PC-9 (cell line): ENCODE measurements around the gene PRELP. TPM values are rescaled to one million over a fixed set of nuclear protein-coding genes. Genes with fewer than 3 reads are reported as not detected.
A peak's percentile ranks its signal among the peaks of the same experiment; 100 is the strongest.

Experiments
- BruUV-seq: library from RNA; stranded (reverse); fragments of 400-500 nt; replicated peaks from 2 replicates; lab custom pipeline; 2021; lab: Mats Ljungman, UMichigan
- CTCF ChIA-PET: fragments of 300-600 bp; sonication (Branson Sonifier 250); formaldehyde crosslinking; loops from one replicate; lab custom pipeline; 2022; ENCODE audit warnings: antibody characterized with exemption; lab: Charles Lee
- POLR2A ChIA-PET: fragments of 300-600 bp; sonication (Branson Sonifier 250); formaldehyde crosslinking; loops from one replicate; lab custom pipeline; 2022; ENCODE audit warnings: antibody characterized with exemption; ENCODE audit not compliant: unreplicated experiment; lab: Charles Lee
- DNase-seq, 2 experiments: peaks; one replicate each; pipeline versions ENCODE4 v3.0.0 to v3.0.0-alpha.2; 2015 to 2022; ENCODE audit warnings: mixed read lengths in 1 of 2
- H2AFZ ChIP-seq: fragments of 200-600 bp; sonication (generic); 2 replicates; pipeline ENCODE4 v1.8.1; 2017; ENCODE audit warnings: antibody characterized with exemption
- H3F3A ChIP-seq: fragments of 200-600 bp; sonication (generic); 2 replicates; pipeline ENCODE4 v1.8.1; 2017; ENCODE audit warnings: antibody characterized with exemption, mild to moderate bottlenecking, low read depth; ENCODE audit not compliant: insufficient read depth
- H3K27ac ChIP-seq: fragments of 200-600 bp; sonication (generic); 2 replicates; pipeline ENCODE4 v1.6.1; 2016; ENCODE audit warnings: mixed run types
- H3K27me3 ChIP-seq: fragments of 200-600 bp; sonication (generic); 2 replicates; pipeline ENCODE4 v1.6.1; 2016; ENCODE audit warnings: low read depth, mixed run types; ENCODE audit not compliant: insufficient read depth
- H3K36me3 ChIP-seq: fragments of 200-600 bp; sonication (generic); 2 replicates; pipeline ENCODE4 v1.6.1; 2016; ENCODE audit warnings: low read depth, mixed run types
- H3K4me1 ChIP-seq: fragments of 200-600 bp; sonication (generic); replicated peaks from 2 replicates; pipeline ENCODE4 v1.6.1; 2016; ENCODE audit warnings: mixed run types; ENCODE audit not compliant: insufficient read depth
- H3K4me2 ChIP-seq: fragments of 200-600 bp; sonication (generic); 2 replicates; pipeline ENCODE4 v1.6.1; 2017; ENCODE audit warnings: mixed run types
- H3K4me3 ChIP-seq: fragments of 200-600 bp; sonication (generic); 2 replicates; pipeline ENCODE4 v1.6.1; 2016; ENCODE audit warnings: mixed run types
- H3K79me2 ChIP-seq: fragments of 200-600 bp; sonication (generic); 2 replicates; pipeline ENCODE4 v1.6.1; 2017; ENCODE audit warnings: low read depth, mixed run types
- H3K9me2 ChIP-seq: fragments of 200-600 bp; sonication (generic); 2 replicates; pipeline ENCODE4 v1.8.1; 2017; ENCODE audit warnings: mild to moderate bottlenecking; ENCODE audit not compliant: insufficient read depth
- H3K9me3 ChIP-seq: fragments of 200-600 bp; sonication (generic); 2 replicates; pipeline ENCODE4 v1.8.1; 2016; ENCODE audit warnings: low read depth; ENCODE audit not compliant: insufficient read depth
- H4K20me1 ChIP-seq: fragments of 200-600 bp; sonication (generic); 2 replicates; pipeline ENCODE4 v1.8.1; 2017; ENCODE audit not compliant: insufficient read depth
- EZH2 ChIP-seq: fragments of 200-600 bp; sonication (generic); IDR thresholded peaks from 2 replicates; pipeline ENCODE4 v1.8.0; 2017; ENCODE audit warnings: antibody characterized with exemption, low read depth
- intact Hi-C: fragments of 100-400 bp; cut with micrococcal nuclease; formaldehyde crosslinking; loops from one replicate; pipeline ENCODE4 v1.10.0; 2022; ENCODE audit not compliant: unreplicated experiment
- total RNA-seq: library from RNA; stranded (reverse); gene quantifications from 2 replicates; pipeline ENCODE4 v1.2.3, GENCODE V29; 2021
- TF ChIP-seq, protein P1 (sequence below): fragments of 200-600 bp; sonication (generic); conservative IDR thresholded peaks from 2 replicates; pipeline ENCODE4 v1.6.1; 2017; ENCODE audit warnings: mixed run types, antibody characterized with exemption, mild to moderate bottlenecking, moderate library complexity

Gene PRELP
- total RNA-seq, 1 experiment from 2014 or later = not detected

DNA sequence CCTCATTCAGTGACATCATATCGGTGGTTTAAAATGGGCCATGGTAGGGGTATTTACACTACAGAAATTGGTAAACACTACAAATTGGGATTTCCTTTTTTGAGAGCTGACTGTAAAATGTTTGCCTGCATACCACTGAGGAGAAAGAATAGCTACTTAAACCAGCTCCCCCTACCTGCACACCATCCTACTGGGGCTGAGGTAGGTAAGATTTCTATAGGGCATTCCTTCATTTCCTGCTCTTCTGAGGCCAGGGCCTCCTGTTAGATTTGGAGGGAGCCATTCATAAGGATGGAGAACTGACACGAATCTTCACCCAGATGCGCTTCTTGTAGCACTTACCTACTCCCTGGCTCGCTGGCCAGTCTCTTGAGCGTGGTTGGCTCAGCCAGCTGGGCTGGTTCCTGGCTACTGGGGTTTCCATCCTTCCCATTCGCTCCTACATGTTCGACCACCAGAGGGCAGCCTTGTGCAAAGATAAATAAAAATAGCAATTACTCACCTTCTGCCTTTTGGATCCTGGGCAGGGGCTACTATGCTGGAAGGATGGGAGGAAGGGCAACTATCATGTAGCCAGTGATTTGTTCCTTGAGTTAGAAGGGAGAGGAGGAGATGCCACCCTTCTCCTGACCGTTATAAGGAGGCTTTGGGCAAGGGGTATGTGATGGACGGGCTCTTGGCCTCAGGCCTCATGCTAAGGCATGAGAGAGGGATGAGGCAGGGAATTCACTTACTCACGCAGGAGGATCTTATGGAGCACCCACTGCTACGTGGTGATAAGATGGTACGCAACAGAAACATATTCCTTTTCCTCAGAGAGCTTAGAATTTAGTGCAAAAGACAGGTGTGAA lies 29.0 kb downstream of the PRELP start:
- intact Hi-C loops = loop anchor here (1.0 to 5.0 kb wide), 6 partner anchors 103 to 232 kb away; no protein-coding TSS in a partner anchor
- peak; percentile 65 to 78 for DNase-seq
- POLR2A ChIA-PET = interaction anchor here (0.6 kb wide), 1 partner anchor 144 kb away, joined by 4 read pairs; no protein-coding TSS in a partner anchor

DNA sequence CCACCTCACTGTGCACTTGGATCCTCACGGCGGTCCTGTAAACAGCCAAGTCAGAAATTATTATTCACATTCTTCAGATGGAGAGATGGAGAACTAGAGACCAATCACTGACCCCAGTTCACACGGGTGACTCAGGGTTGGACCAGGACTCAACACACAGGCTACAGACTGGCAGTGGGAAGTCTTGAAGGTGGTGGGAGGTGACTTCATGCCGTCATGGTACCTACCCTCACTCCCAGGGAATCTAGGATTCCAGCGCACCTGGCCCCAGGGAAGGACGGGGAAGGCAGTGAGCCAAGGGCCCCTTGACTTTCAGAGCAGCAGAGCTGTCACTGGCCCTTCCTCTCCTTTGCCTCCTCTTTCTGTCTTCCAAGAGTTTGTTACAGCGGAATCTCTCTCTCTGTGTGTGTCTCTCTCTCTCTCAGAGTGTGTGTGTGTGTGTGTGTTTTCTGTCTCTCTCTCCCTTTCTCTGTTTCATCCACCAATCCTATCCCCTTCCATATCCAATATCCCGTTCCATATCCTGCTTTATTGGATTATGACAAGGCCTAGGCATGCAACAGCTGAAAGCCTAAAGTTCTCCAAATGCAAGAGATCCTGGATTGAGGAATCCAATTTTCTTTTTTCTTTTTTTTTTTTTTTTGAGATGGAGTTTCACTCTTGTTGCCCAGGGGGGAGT lies 30.1 kb downstream of the PRELP start:
- POLR2A ChIA-PET = no interaction called here
- no peaks in the 10 kb centered on the region for H3K27me3 ChIP-seq

More for the DNA sequence above, 29.0 kb downstream of the PRELP start:
- no peaks in the 10 kb centered on the region for H3K27me3 ChIP-seq
- H3K36me3 ChIP-seq = no peaks in the 10 kb centered on the region
- no peaks in the 10 kb centered on the region for H4K20me1 ChIP-seq
- no peak overlapping the region for H2AFZ ChIP-seq
- TF ChIP-seq EZH2 = no peak
- TF ChIP-seq, protein P1, sequence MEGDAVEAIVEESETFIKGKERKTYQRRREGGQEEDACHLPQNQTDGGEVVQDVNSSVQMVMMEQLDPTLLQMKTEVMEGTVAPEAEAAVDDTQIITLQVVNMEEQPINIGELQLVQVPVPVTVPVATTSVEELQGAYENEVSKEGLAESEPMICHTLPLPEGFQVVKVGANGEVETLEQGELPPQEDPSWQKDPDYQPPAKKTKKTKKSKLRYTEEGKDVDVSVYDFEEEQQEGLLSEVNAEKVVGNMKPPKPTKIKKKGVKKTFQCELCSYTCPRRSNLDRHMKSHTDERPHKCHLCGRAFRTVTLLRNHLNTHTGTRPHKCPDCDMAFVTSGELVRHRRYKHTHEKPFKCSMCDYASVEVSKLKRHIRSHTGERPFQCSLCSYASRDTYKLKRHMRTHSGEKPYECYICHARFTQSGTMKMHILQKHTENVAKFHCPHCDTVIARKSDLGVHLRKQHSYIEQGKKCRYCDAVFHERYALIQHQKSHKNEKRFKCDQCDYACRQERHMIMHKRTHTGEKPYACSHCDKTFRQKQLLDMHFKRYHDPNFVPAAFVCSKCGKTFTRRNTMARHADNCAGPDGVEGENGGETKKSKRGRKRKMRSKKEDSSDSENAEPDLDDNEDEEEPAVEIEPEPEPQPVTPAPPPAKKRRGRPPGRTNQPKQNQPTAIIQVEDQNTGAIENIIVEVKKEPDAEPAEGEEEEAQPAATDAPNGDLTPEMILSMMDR = peak; percentile 95
- CTCF ChIA-PET = interaction anchor here (0.6 to 1.8 kb wide), 6 partner anchors 41 to 237 kb away, joined by 3 to 13 read pairs (median 4); no protein-coding TSS in a partner anchor
- no peaks in the 10 kb centered on the region for H3K79me2 ChIP-seq
- peaks cover 15% of the 10 kb centered on the region for H3K4me1 ChIP-seq
- H3K4me2 ChIP-seq = peak overlapping the region; percentile 47; the same call in 1 of the 2 replicates
- peaks cover 9% of the 10 kb centered on the region; the same call in 1 of the 2 replicates for H3F3A ChIP-seq
- H3K4me3 ChIP-seq = no peak overlapping the region
- no peaks in the 10 kb centered on the region for H3K9me2 ChIP-seq
- no TSS peak for BruUV-seq
- H3K9me3 ChIP-seq = no peaks in the 10 kb centered on the region
- no peak overlapping the region for H3K27ac ChIP-seq

More for the DNA sequence above, 30.1 kb downstream of the PRELP start:
- Histone ChIP-seq H4K20me1 (no peaks in the 10 kb centered on the region), H3K9me3 (no peaks in the 10 kb centered on the region), H3K4me2 (no peak overlapping the region), H3K9me2 (no peaks in the 10 kb centered on the region), H3F3A (peaks cover 9% of the 10 kb centered on the region; the same call in 1 of the 2 replicates), H3K4me3 (no peak overlapping the region), H3K79me2 (no peaks in the 10 kb centered on the region), H3K36me3 (no peaks in the 10 kb centered on the region), H3K4me1 (peaks cover 16% of the 10 kb centered on the region), H3K27ac (no peak overlapping the region), H2AFZ (no peak overlapping the region)
- intact Hi-C loops = no loop called here
- BruUV-seq = no TSS peak
- no peak for TF ChIP-seq EZH2
- TF ChIP-seq, protein P1 = no peak
- no peak for DNase-seq
- CTCF ChIA-PET = no interaction called here
